Smooth muscle cell (in vitro differentiated cells): Measurements from ENCODE around the gene TNNT1. TPM values are rescaled to one million over a fixed set of nuclear protein-coding genes. Genes with fewer than 3 reads are reported as not detected.
A peak's percentile ranks its signal among the peaks of the same experiment; 100 is the strongest.

Source experiments
- DNase-seq: peaks from one replicate; lab custom pipeline; 2025; ENCODE audit not compliant: unreplicated experiment; lab: John Stamatoyannopoulos, UW
- H2AFZ ChIP-seq: fragments of 200-600 bp; sonication (generic); 2 replicates; pipeline ENCODE4 v1.6.0; 2016; ENCODE audit warnings: antibody characterized with exemption, low read depth, mild to moderate bottlenecking
- H3F3A ChIP-seq: fragments of 200-600 bp; sonication (generic); 2 replicates; pipeline ENCODE4 v1.6.0; 2017; ENCODE audit warnings: antibody characterized with exemption, low read depth
- H3K27ac ChIP-seq: fragments of 200-600 bp; sonication (generic); 2 replicates; pipeline ENCODE4 v1.5.1; 2016; ENCODE audit warnings: low read depth, mild to moderate bottlenecking
- H3K27me3 ChIP-seq: fragments of 200-600 bp; sonication (generic); 2 replicates; pipeline ENCODE4 v1.6.1; 2016; ENCODE audit warnings: low read depth, mild to moderate bottlenecking
- H3K36me3 ChIP-seq: fragments of 200-600 bp; sonication (generic); 2 replicates; pipeline ENCODE4 v1.5.1; 2016; ENCODE audit warnings: low read depth
- H3K4me1 ChIP-seq: fragments of 200-600 bp; sonication (generic); 2 replicates; pipeline ENCODE4 v1.5.1; 2016; ENCODE audit warnings: low read depth
- H3K4me2 ChIP-seq: fragments of 200-600 bp; sonication (generic); 2 replicates; pipeline ENCODE4 v1.6.0; 2016; ENCODE audit warnings: mild to moderate bottlenecking
- H3K4me3 ChIP-seq: fragments of 200-600 bp; sonication (generic); 2 replicates; pipeline ENCODE4 v1.5.1; 2016; ENCODE audit warnings: mild to moderate bottlenecking
- H3K79me2 ChIP-seq: fragments of 200-600 bp; sonication (generic); 2 replicates; pipeline ENCODE4 v1.6.0; 2016; ENCODE audit warnings: low read depth, mild to moderate bottlenecking
- H3K9ac ChIP-seq: fragments of 200-600 bp; sonication (generic); 2 replicates; pipeline ENCODE4 v1.6.0; 2016; ENCODE audit warnings: low read depth
- H3K9me3 ChIP-seq: fragments of 200-600 bp; sonication (generic); replicated peaks from 2 replicates; pipeline ENCODE4 v1.5.1; 2016; ENCODE audit warnings: low read depth
- H4K20me1 ChIP-seq: fragments of 200-600 bp; sonication (generic); 2 replicates; pipeline ENCODE4 v1.6.0; 2016; ENCODE audit warnings: low read depth
- CTCF ChIP-seq: fragments of 200-600 bp; sonication (generic); IDR thresholded peaks from 2 replicates; pipeline ENCODE4 v1.5.1; 2017; ENCODE audit warnings: borderline replicate concordance, mild to moderate bottlenecking, antibody characterized with exemption; ENCODE audit not compliant: insufficient read depth, poor library complexity, severe bottlenecking
- WGBS: methylation state at CpG from one replicate; pipeline ENCODE4 v1.1.7; 2016; ENCODE audit warnings: low lambda C conversion rate; 5-methylcytosine and 5-hydroxymethylcytosine counted together
- polyA plus RNA-seq: library from polyadenylated mRNA; unstranded; fragments of >200 nt; fragmentation: Nextera tagmentation; extraction: Ambion mirVana; gene quantifications from 2 replicates; pipeline ENCODE4 v1.2.1, GENCODE V29; 2016
- total RNA-seq: library from RNA; depleted of rRNA; stranded (reverse); fragments of >200 nt; gene quantifications from 2 replicates; pipeline ENCODE4 v1.2.3, GENCODE V29; 2014

TNNT1 gene
- total and polyA plus RNA-seq, 2 experiments from 2014 or later: 24.5 to 27.1 TPM

- Histone ChIP-seq H3K4me2 (peak within 1 kb of the TSS; percentile 86), H3K36me3 (no peaks in the 10 kb centered on the region), H4K20me1 (no peaks in the 10 kb centered on the region), H3K27ac (no peak within 1 kb of the TSS), H3K4me1 (no peaks in the 10 kb centered on the region), H2AFZ (peak within 1 kb of the TSS; percentile 84), H3K4me3 (peak within 1 kb of the TSS; percentile 62), H3K27me3 (peaks cover 29% of the 10 kb centered on the region), H3F3A (no peaks in the 10 kb centered on the region), H3K9ac (no peak within 1 kb of the TSS), H3K9me3 (no peaks in the 10 kb centered on the region), H3K79me2 (no peaks in the 10 kb centered on the region)
- TF ChIP-seq CTCF: no peak
- WGBS: 3% methylated on average over 33 of the region's 33 CpGs
- peak; percentile 79 for DNase-seq
Observed at GRCh38 chr19:55166530-55167268, 17.7 kb upstream of the TNNT1 start, which contains the start of gene DNAAF3. Gene DNAAF3, minus strand, starts transcription at chr19:55166613. Its CDS starts 200 bp downstream, at chr19:55166413.

- no peaks in the 10 kb centered on the region for H3K4me1 ChIP-seq
- H3K9me3 ChIP-seq: no peaks in the 10 kb centered on the region
- peak overlapping the region; percentile 84 for H2AFZ ChIP-seq
- no peak for DNase-seq
- H3F3A ChIP-seq: no peaks in the 10 kb centered on the region
- no peaks in the 10 kb centered on the region for H3K36me3 ChIP-seq
- no peaks in the 10 kb centered on the region for H4K20me1 ChIP-seq
- WGBS: 4% methylated on average over 29 of the region's 34 CpGs
- H3K4me3 ChIP-seq: peak overlapping the region; percentile 62
- no peaks in the 10 kb centered on the region for H3K79me2 ChIP-seq
- peak overlapping the region; percentile 86 for H3K4me2 ChIP-seq
- peaks cover 30% of the 10 kb centered on the region for H3K27me3 ChIP-seq
- H3K27ac ChIP-seq: no peak overlapping the region
- no peak overlapping the region for H3K9ac ChIP-seq
- TF ChIP-seq CTCF: peak; percentile 47
Observed at GRCh38 chr19:55165952-55166529, 17.0 kb upstream of the TNNT1 start.

- H3K4me2 ChIP-seq: no peak overlapping the region
- no peaks in the 10 kb centered on the region for H3K79me2 ChIP-seq
- H4K20me1 ChIP-seq: no peaks in the 10 kb centered on the region
- H3K27ac ChIP-seq: no peak overlapping the region
- no peak overlapping the region for H2AFZ ChIP-seq
- DNase-seq: no peak
- TF ChIP-seq CTCF: no peak
- no peaks in the 10 kb centered on the region for H3K9me3 ChIP-seq
- H3K9ac ChIP-seq: no peak overlapping the region
- no peaks in the 10 kb centered on the region for H3K4me1 ChIP-seq
- 66% methylated on average over 57 of the region's 61 CpGs for WGBS
- H3K27me3 ChIP-seq: peaks cover 24% of the 10 kb centered on the region
- no peak overlapping the region for H3K4me3 ChIP-seq
- H3F3A ChIP-seq: no peaks in the 10 kb centered on the region
- H3K36me3 ChIP-seq: no peaks in the 10 kb centered on the region
Observed at GRCh38 chr19:55161571-55162322, 12.7 kb upstream of the TNNT1 start.
